Endothelial cell of umbilical vein (primary cell): Measurements from ENCODE around the gene GGTLC2. TPM values are rescaled to one million over a fixed set of nuclear protein-coding genes. Genes with fewer than 3 reads are reported as not detected.
"Not testable (repeated sequence)": the region's sequence is repeated elsewhere in the genome, so short reads cannot be mapped to it uniquely, and the experiment has no call there.

Experiments
- BruUV-seq: library from RNA; stranded (reverse); fragments of 400-500 nt; replicated peaks from 2 replicates; lab custom pipeline; 2021; lab: Mats Ljungman, UMichigan
- CTCF ChIA-PET: fragments of 300-600, 350-600 bp; sonication (Branson Sonifier 250); formaldehyde crosslinking; loops from one replicate; lab custom pipeline; 2021; ENCODE audit warnings: antibody characterized with exemption, inconsistent platforms; lab: Charles Lee
- POLR2A ChIA-PET: fragments of 300-600, 350-600 bp; sonication (Branson Sonifier 250); formaldehyde crosslinking; loops from one replicate; lab custom pipeline; 2021; ENCODE audit warnings: antibody characterized with exemption, inconsistent platforms; lab: Charles Lee
- DNase-seq: peaks from one replicate; pipeline ENCODE4 v3.0.0-alpha.2; 2011; ENCODE audit warnings: low read depth, low spot score
- FAIRE-seq: peaks from 2 replicates; lab custom pipeline; 2011; peaks lifted over from hg19 to GRCh38; lab: Jason Lieb, UNC
- H2AFZ ChIP-seq: 2 replicates; pipeline ENCODE4 v1.6.0; 2012; ENCODE audit warnings: low read depth, low read length, control low read depth, inconsistent platforms
- H3K27ac ChIP-seq: 2 replicates; pipeline ENCODE4 v1.5.1; 2011; ENCODE audit warnings: low read depth, mild to moderate bottlenecking, control low read depth, low read length, moderate library complexity; ENCODE audit not compliant: insufficient read depth
- H3K27me3 ChIP-seq, 2 experiments: 2 replicates each; pipeline versions ENCODE4 v1.6.0 to v1.6.1; 2011; ENCODE audit warnings: low read length in 2 of 2, mixed read lengths in 1 of 2; ENCODE audit not compliant: control insufficient read depth in 2 of 2, insufficient read depth in 2 of 2
- H3K36me3 ChIP-seq, 2 experiments: 2 replicates in 1 of 2; 3 replicates in 1 of 2; pipeline ENCODE4 v1.5.1; 2011; ENCODE audit warnings: low read length in 2 of 2, mild to moderate bottlenecking in 1 of 2, moderate library complexity in 1 of 2; ENCODE audit not compliant: control insufficient read depth in 2 of 2, insufficient read depth in 2 of 2; ENCODE audit errors: extremely low read depth in 1 of 2
- H3K4me1 ChIP-seq: 3 replicates; pipeline ENCODE4 v1.5.1; 2011; ENCODE audit warnings: mild to moderate bottlenecking, low read length; ENCODE audit not compliant: control insufficient read depth, insufficient read depth; ENCODE audit errors: extremely low read depth
- H3K4me2 ChIP-seq: 2 replicates; pipeline ENCODE4 v1.6.1; 2011; ENCODE audit warnings: low read length, control low read depth, mixed read lengths; ENCODE audit not compliant: insufficient read depth
- H3K4me3 ChIP-seq, 3 experiments: fragments of 200-600 bp in 1 of 3; sonication (generic), shearing (Covaris generic) in 1 of 3; replicated peaks in 1 of 3; 2 replicates each; pipeline ENCODE4 v1.5.1; 2011 to 2016; ENCODE audit warnings: control low read depth in 3 of 3, low read length in 3 of 3, mild to moderate bottlenecking in 2 of 3, inconsistent platforms in 1 of 3, low read depth in 1 of 3, moderate library complexity in 1 of 3; ENCODE audit not compliant: insufficient read depth in 1 of 3
- H3K79me2 ChIP-seq: 2 replicates; pipeline ENCODE4 v1.6.0; 2012; ENCODE audit warnings: low read length, inconsistent platforms; ENCODE audit not compliant: control insufficient read depth, insufficient read depth
- H3K9ac ChIP-seq: replicated peaks from 2 replicates; pipeline ENCODE3; 2011; ENCODE audit warnings: low read length, control low read depth; ENCODE audit not compliant: insufficient read depth; ENCODE audit errors: extremely low read depth
- H3K9me1 ChIP-seq: replicated peaks from 3 replicates; pipeline ENCODE4 v1.6.0; 2011; ENCODE audit warnings: mild to moderate bottlenecking, low read length; ENCODE audit not compliant: control insufficient read depth, insufficient read depth; ENCODE audit errors: extremely low read depth
- H3K9me3 ChIP-seq: replicated peaks from 2 replicates; pipeline ENCODE4 v1.5.1; 2012; ENCODE audit warnings: low read length, inconsistent platforms; ENCODE audit not compliant: control insufficient read depth, insufficient read depth
- H4K20me1 ChIP-seq: replicated peaks from 2 replicates; pipeline ENCODE3; 2011; ENCODE audit warnings: mild to moderate bottlenecking, low read length; ENCODE audit not compliant: control insufficient read depth, insufficient read depth; ENCODE audit errors: extremely low read depth
- CTCF ChIP-seq, 2 donors: IDR thresholded peaks; 1 replicate in 1 of 2; 2 replicates in 1 of 2; pipeline ENCODE4 v1.5.1; 2011; ENCODE audit warnings: low read length in 2 of 2, mild to moderate bottlenecking in 2 of 2, moderate library complexity in 2 of 2, control low read depth in 1 of 2, inconsistent platforms in 1 of 2, low read depth in 1 of 2; ENCODE audit not compliant: insufficient read depth in 1 of 2; ENCODE audit errors: extremely low read depth in 1 of 2
- EZH2 ChIP-seq: IDR thresholded peaks from 2 replicates; pipeline ENCODE4 v1.6.1; 2012; ENCODE audit warnings: borderline replicate concordance, low read depth, mild to moderate bottlenecking, moderate library complexity, low read length, inconsistent platforms; ENCODE audit not compliant: severe bottlenecking
- FOS ChIP-seq: IDR thresholded peaks from 2 replicates; pipeline ENCODE4 v1.6.1; 2011; ENCODE audit warnings: mild to moderate bottlenecking, low read length, moderate library complexity, borderline replicate concordance; ENCODE audit not compliant: insufficient read depth
- GATA2 ChIP-seq: IDR thresholded peaks from 2 replicates; pipeline ENCODE4 v1.7.0; 2011; ENCODE audit warnings: low read depth, mild to moderate bottlenecking, moderate library complexity, mixed read lengths, low read length; ENCODE audit not compliant: insufficient read length, insufficient read depth
- JUN ChIP-seq: IDR thresholded peaks from 2 replicates; pipeline ENCODE4 v1.6.1; 2011; ENCODE audit warnings: borderline replicate concordance, low read depth; ENCODE audit not compliant: insufficient read length, insufficient read depth
- MAX ChIP-seq: IDR thresholded peaks from 2 replicates; pipeline ENCODE4 v1.6.1; 2011; ENCODE audit not compliant: insufficient read depth, insufficient read length
- MYC ChIP-seq: IDR thresholded peaks from one replicate; pipeline ENCODE4 v1.6.1; 2011; ENCODE audit warnings: mild to moderate bottlenecking, low read depth, low read length
- POLR2A ChIP-seq: IDR thresholded peaks from 2 replicates; pipeline ENCODE4 v1.6.1; 2012; ENCODE audit warnings: low read depth, mild to moderate bottlenecking, control low read depth, low read length
- POLR2AphosphoS5 ChIP-seq: IDR thresholded peaks from 2 replicates; pipeline ENCODE4 v1.6.1; 2012; ENCODE audit warnings: low read depth, mild to moderate bottlenecking, control low read depth, low read length, moderate library complexity; ENCODE audit not compliant: insufficient read depth
- dilution Hi-C: fragments of 300-500 bp; cut with MboI; formaldehyde crosslinking; loops from one replicate; pipeline ENCODE4 v1.15.0; 2019; ENCODE audit warnings: low sequenced_read_pairs; ENCODE audit not compliant: extremely low pct_ligation_motif_present
- intact Hi-C: fragments of 100-400 bp; cut with micrococcal nuclease; formaldehyde crosslinking; loops from one replicate; pipeline ENCODE4 v1.10.0; 2022
- polyA plus RNA-seq, 4 experiments: library from polyadenylated mRNA; depleted of rRNA in 3 of 4; stranded (reverse) in 3 of 4; unstranded in 1 of 4; fragments of >200 nt; gene quantifications; 2 replicates each; pipeline versions ENCODE4 v1.2.1 to v1.2.3, GENCODE V29; 2011 to 2012; ENCODE audit warnings: missing spikeins in 1 of 4
- total RNA-seq: library from RNA; stranded (reverse); gene quantifications from 2 replicates; pipeline ENCODE4 v1.2.3, GENCODE V29; 2021

Gene GGTLC2
- total and polyA plus RNA-seq, 2 donors (not counting 3 experiments of a cell fraction or from before 2014, with no cell fraction given) = not detected

- BruUV-seq = no TSS peak
- dilution Hi-C loops (no loop called here), intact Hi-C loops (loop anchor here (2.0 to 10.0 kb wide), 2 partner anchors 101 to 225 kb away; no protein-coding TSS in a partner anchor)
- Histone ChIP-seq H4K20me1 (no peaks in the 10 kb centered on the region), H3K79me2 (no peaks in the 10 kb centered on the region), H3K9me3 (no peaks in the 10 kb centered on the region), H3K4me3 (no peak overlapping the region), H2AFZ (no peak overlapping the region), H3K4me1 (no peaks in the 10 kb centered on the region), H3K36me3 (no peaks in the 10 kb centered on the region), H3K27ac (no peak overlapping the region), H3K9me1 (no peaks in the 10 kb centered on the region), H3K9ac (no peak overlapping the region), H3K27me3 (peaks cover 0 to 2% of the 10 kb centered on the region in 2 experiments), H3K4me2 (no peak overlapping the region)
- no peak for DNase-seq
- FAIRE-seq = no peak
- CTCF ChIA-PET = interaction anchor here (0.8 to 2.5 kb wide), 4 partner anchors 19 to 109 kb away, joined by 3 to 21 read pairs (median 6); no protein-coding TSS in a partner anchor
- POLR2A ChIA-PET = no interaction called here
- TF ChIP-seq FOS (no peak), GATA2 (no peak), POLR2A (no peak), JUN (no peak), MAX (no peak), POLR2AphosphoS5 (no peak), MYC (no peak), CTCF (IDR thresholded peaks at IDR 0.05; ENCODE audit: extremely low read depth in 1 of 2, insufficient read depth in 1 of 2, low read depth in 1 of 2, low read length in 2 of 2) (no peak), EZH2 (no peak)
Observed at GRCh38 chr22:22685586-22685985, 41.2 kb downstream of the GGTLC2 start.

- CTCF ChIA-PET = interaction anchor here (0.8 to 2.5 kb wide), 5 partner anchors 14 to 222 kb away, joined by 3 to 21 read pairs (median 3); no protein-coding TSS in a partner anchor
- H3K9me1 ChIP-seq, H3K4me1 ChIP-seq, H3K9me3 ChIP-seq, H2AFZ ChIP-seq, H3K4me2 ChIP-seq, H3K4me3 ChIP-seq, H3K79me2 ChIP-seq, dilution Hi-C loops, H3K27me3 ChIP-seq, H3K9ac ChIP-seq, POLR2A ChIA-PET, BruUV-seq, DNase-seq, H3K27ac ChIP-seq, FAIRE-seq, H4K20me1 ChIP-seq, H3K36me3 ChIP-seq: not testable (repeated sequence)
- intact Hi-C loops = loop anchor here (10.0 kb wide), 1 partner anchor 102 kb away; no protein-coding TSS in a partner anchor
Observed at GRCh38 chr22:22686202-22687115, 42.0 kb downstream of the GGTLC2 start.
